IPS-18a (cell line): ENCODE results near the gene PRKCSH.
"Not testable (repeated sequence)": the region's sequence is repeated elsewhere in the genome, so short reads cannot be mapped to it uniquely, and the experiment has no call there.

Experiments used
- H3K27ac ChIP-seq: one replicate; pipeline ENCODE4 v1.5.1; 2013; ENCODE audit warnings: low read length
- H3K27me3 ChIP-seq: one replicate; pipeline ENCODE4 v1.6.1; 2013; ENCODE audit warnings: mild to moderate bottlenecking, low read length; ENCODE audit not compliant: control insufficient read depth, insufficient read depth
- H3K36me3 ChIP-seq: one replicate; pipeline ENCODE4 v1.6.1; 2013; ENCODE audit warnings: low read depth, low read length; ENCODE audit not compliant: control insufficient read depth
- H3K4me1 ChIP-seq: one replicate; pipeline ENCODE4 v1.6.1; 2013; ENCODE audit warnings: low read depth, low read length; ENCODE audit not compliant: control insufficient read depth
- H3K4me3 ChIP-seq: one replicate; pipeline ENCODE4 v1.5.1; 2013; ENCODE audit warnings: low read length
- H3K9ac ChIP-seq: one replicate; pipeline ENCODE4 v1.6.1; 2013; ENCODE audit warnings: mild to moderate bottlenecking, low read length, moderate library complexity
- H3K9me3 ChIP-seq: one replicate; pipeline ENCODE4 v1.6.1; 2013; ENCODE audit warnings: low read depth, low read length; ENCODE audit not compliant: control insufficient read depth

The PRKCSH gene

GRCh38 chr19:11405846-11406643, 29.4 kb upstream of the PRKCSH start:
- Histone ChIP-seq H3K9me3 (no peaks in the 10 kb centered on the region), H3K27me3 (no peaks in the 10 kb centered on the region), H3K36me3 (peaks cover 9% of the 10 kb centered on the region), H3K9ac (no peak overlapping the region), H3K27ac (no peak overlapping the region), H3K4me1 (no peaks in the 10 kb centered on the region), H3K4me3 (peak overlapping the region; percentile 39)

- not testable (repeated sequence) for H3K9ac ChIP-seq, H3K27me3 ChIP-seq, H3K4me1 ChIP-seq, H3K27ac ChIP-seq, H3K9me3 ChIP-seq, H3K4me3 ChIP-seq, H3K36me3 ChIP-seq
Measured at GRCh38 chr19:11406703-11407236, 28.7 kb upstream of the PRKCSH start.

GRCh38 chr19:11408591-11408990, 26.8 kb upstream of the PRKCSH start:
- H3K9ac ChIP-seq = no peak overlapping the region
- H3K4me1 ChIP-seq = no peaks in the 10 kb centered on the region
- no peaks in the 10 kb centered on the region for H3K9me3 ChIP-seq
- no peak overlapping the region for H3K27ac ChIP-seq
- H3K4me3 ChIP-seq = no peak overlapping the region
- peaks cover 3% of the 10 kb centered on the region for H3K36me3 ChIP-seq
- no peaks in the 10 kb centered on the region for H3K27me3 ChIP-seq

- H3K9ac ChIP-seq = no peak overlapping the region
- no peaks in the 10 kb centered on the region for H3K27me3 ChIP-seq
- H3K4me1 ChIP-seq = no peaks in the 10 kb centered on the region
- no peaks in the 10 kb centered on the region for H3K9me3 ChIP-seq
- H3K36me3 ChIP-seq = no peaks in the 10 kb centered on the region
- no peak overlapping the region for H3K27ac ChIP-seq
- no peak overlapping the region for H3K4me3 ChIP-seq
Measured at GRCh38 chr19:11410682-11411081, 24.8 kb upstream of the PRKCSH start.

- peaks cover 2% of the 10 kb centered on the region for H3K4me1 ChIP-seq
- H3K9me3 ChIP-seq = no peaks in the 10 kb centered on the region
- H3K27me3 ChIP-seq = peaks cover 9% of the 10 kb centered on the region
- no peak overlapping the region for H3K27ac ChIP-seq
- no peak overlapping the region for H3K9ac ChIP-seq
- no peak overlapping the region for H3K4me3 ChIP-seq
- H3K36me3 ChIP-seq = no peaks in the 10 kb centered on the region
Measured at GRCh38 chr19:11414544-11414943, 20.9 kb upstream of the PRKCSH start.

- Histone ChIP-seq H3K27me3 (peaks cover 29% of the 10 kb centered on the region), H3K27ac (no peak overlapping the region), H3K4me1 (peaks cover 3% of the 10 kb centered on the region)
Measured at GRCh38 chr19:11416346-11417052, 18.9 kb upstream of the PRKCSH start.

DNA sequence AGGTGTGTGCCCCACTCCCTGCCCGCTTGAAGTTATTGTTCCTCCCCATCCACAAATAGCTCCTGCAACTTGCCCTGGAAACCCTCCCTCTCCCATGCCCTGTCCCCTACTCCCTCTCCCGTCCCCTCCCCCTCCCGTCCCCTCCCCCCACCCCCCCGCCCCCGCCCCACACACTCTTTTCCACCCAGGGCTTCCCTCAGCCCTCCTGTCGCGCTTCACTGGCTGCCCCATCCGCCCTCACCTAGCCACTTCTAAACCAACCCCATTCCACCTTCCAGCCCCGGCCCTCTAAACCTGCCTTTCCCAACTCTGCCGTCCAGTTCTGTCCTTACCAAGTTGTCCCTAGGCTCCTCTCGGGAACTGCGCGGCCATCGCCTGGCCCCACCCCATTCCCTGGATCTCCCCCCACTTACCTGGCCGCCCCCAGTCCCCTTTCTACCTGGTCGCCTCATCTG, 17.3 kb upstream of the PRKCSH start:
- no peaks in the 10 kb centered on the region for H3K9me3 ChIP-seq
- no peaks in the 10 kb centered on the region for H3K36me3 ChIP-seq
- peaks cover 3% of the 10 kb centered on the region for H3K4me1 ChIP-seq
- no peak overlapping the region for H3K27ac ChIP-seq
- H3K4me3 ChIP-seq = peak overlapping the region; percentile 87
- peak overlapping the region; percentile 50 for H3K9ac ChIP-seq
- peaks cover 35% of the 10 kb centered on the region for H3K27me3 ChIP-seq

More at GRCh38 chr19:11416346-11417052, 18.9 kb upstream of the PRKCSH start:
- H3K9ac ChIP-seq = no peak overlapping the region
- H3K9me3 ChIP-seq = no peaks in the 10 kb centered on the region
- no peaks in the 10 kb centered on the region for H3K36me3 ChIP-seq
- H3K4me3 ChIP-seq = no peak overlapping the region

DNA sequence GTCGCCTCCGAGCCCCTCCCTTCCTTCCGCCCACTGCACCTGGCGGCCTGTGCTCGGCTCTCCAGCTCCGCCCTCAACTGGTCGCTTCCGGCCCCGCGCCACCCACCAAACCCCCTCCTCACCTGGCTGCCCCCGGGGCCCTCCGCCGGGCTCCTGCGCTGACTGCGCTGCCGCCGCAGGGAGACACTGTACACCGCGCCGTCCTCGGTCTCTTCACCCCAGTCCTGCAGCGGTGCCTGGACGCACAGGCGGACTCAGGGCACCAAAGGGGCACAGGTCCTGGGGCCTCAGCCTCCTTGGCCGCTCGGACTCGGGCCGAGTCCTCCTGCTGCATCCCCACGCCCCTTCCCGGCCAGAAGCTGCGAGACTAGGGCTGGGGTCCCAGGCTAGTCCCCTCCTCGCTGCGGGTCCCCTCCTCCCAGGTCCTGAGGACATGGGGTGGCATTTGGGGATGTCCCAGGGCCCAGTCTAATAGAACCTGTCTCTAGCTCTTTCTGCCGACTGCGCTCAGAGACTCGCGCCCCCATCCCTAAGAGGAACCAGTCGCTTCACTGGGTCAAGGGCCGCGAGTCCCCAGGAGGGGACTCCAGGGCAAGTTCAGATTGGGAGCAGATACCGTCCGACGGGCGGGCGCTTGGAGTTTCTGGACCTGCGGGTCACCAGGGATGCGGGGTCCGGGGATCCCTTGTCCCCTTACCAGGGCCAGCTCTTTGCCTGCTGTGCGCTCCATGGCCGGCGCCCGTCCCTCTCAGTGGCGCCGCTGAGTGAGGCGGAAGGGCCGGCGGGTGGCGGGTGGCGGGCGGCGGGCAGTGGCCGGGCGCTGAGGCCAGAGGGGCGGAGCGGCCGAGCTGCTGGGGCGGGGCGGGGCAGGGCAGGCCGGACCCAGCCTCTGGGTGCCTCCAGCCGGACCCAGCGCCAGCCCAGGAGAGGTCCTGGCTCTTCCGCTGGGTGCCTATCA, 16.6 kb upstream of the PRKCSH start, which contains the start of gene RGL3:
Gene RGL3, minus strand, starts transcription at position 766 of the 958 bp plus-strand sequence. Its CDS starts 36 bp downstream, at position 730.
- H3K4me3 ChIP-seq = peak within 1 kb of the TSS; percentile 87
- no peak within 1 kb of the TSS for H3K27ac ChIP-seq
- no peaks in the 10 kb centered on the region for H3K9me3 ChIP-seq
- H3K27me3 ChIP-seq = peaks cover 42% of the 10 kb centered on the region
- no peaks in the 10 kb centered on the region for H3K36me3 ChIP-seq
- peak within 1 kb of the TSS; percentile 50 for H3K9ac ChIP-seq
- peaks cover 3% of the 10 kb centered on the region for H3K4me1 ChIP-seq

DNA sequence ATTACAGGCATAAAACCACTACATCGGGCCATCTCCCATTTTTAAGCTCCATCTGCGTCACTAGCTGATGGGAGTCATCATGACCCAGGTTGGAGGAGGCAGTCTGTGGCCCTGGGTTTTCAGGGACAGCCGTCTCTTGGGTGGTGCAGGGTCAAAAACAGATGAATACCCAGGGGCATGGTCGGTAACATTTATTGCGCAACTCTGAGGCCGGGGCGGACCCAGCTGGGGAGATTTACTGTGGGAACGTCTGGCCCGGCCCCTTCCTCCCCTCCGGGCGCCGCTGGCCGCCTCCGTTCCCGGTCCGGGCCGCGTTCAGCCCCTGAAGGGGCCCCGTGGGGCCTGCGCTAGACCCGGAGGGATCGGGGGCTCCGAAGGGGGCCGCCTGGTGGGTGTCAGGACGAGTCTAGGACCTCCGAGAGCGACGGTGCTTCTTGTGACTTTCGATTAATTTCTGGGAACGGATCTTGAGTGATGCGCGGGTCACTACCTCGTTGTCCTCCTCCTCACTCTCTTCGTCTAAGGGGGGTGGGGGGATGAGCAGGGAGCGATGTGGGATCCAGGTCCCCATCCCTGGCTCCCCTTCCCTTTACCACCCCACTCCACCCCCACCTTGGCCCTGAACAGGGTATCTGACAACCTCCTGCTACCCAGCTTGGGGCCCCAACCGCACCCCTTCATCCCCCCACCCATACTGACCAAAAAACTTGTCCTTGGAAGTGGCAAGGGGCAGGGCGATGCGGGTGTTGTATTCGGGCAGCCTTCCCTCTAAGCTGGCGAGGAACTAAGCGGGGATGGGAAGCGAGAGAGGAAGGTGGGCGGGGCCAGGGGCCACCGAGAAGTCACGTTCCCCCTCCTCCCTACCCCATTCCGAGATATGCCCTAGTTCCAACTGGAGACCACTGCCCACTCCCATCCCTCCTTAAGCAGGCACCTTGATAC, 14.7 kb upstream of the PRKCSH start:
- H3K9ac ChIP-seq = no peak overlapping the region
- peaks cover 42% of the 10 kb centered on the region for H3K27me3 ChIP-seq
- peaks cover 3% of the 10 kb centered on the region for H3K4me1 ChIP-seq
- H3K4me3 ChIP-seq = peak overlapping the region; percentile 61
- H3K9me3 ChIP-seq = no peaks in the 10 kb centered on the region
- no peaks in the 10 kb centered on the region for H3K36me3 ChIP-seq
- H3K27ac ChIP-seq = no peak overlapping the region

DNA sequence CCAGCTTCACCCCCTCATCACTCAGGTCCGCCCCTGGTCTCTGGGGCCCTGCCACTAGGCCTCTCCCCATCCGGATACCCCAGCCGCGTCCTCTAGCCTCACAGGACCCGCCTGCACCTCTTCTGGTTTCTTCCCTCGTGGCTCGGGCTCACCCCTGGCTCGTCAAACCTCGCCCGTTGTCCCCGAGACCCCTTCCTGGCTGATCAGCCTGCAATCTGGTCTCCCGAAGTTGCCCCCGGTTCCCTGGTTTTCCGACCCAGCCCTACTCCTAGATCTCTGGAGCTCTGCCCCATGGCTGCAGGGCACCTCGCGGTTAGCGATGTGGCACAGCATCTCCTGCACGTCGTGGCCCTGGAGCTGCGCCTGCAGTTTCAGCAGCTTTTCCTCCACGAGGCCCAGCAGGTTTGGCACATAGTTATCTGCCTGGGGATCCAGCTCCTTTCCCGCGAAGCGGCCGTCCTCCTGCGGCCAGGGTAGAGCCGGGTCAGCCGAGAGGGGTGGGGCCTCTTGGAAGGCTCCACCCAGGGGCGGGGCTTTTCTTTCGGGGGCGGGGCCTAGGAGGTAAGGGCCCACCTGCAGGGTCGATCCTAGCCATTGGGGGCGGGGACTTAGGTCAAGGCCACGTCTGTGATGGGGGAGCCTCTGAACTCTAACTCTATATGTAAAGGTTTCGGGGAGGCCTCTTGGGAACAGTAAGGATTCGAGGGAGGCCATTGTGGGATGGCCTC, 13.9 kb upstream of the PRKCSH start:
- Histone ChIP-seq H3K4me1 (peaks cover 3% of the 10 kb centered on the region), H3K4me3 (peak overlapping the region; percentile 61)

More for the DNA sequence above, 13.9 kb upstream of the PRKCSH start:
- Histone ChIP-seq H3K27me3 (peaks cover 42% of the 10 kb centered on the region), H3K36me3 (no peaks in the 10 kb centered on the region), H3K9ac (peak overlapping the region; percentile 21), H3K9me3 (no peaks in the 10 kb centered on the region), H3K27ac (no peak overlapping the region)
